HEK293 (cell line): ENCODE measurements around the gene ABHD15.

ENCODE experiments used
- CTCF ChIP-seq: fragments of 450-650 bp; formaldehyde crosslinking; IDR thresholded peaks from 2 replicates; pipeline ENCODE4 v1.5.1; 2016; ENCODE audit warnings: missing biosample characterization, missing genetic modification characterization
- GFI1B ChIP-seq: fragments of 450-650 bp; formaldehyde crosslinking; IDR thresholded peaks from 2 replicates; pipeline ENCODE4 v1.5.1; 2016; ENCODE audit warnings: missing biosample characterization, missing genetic modification characterization
- KLF8 ChIP-seq: fragments of 450-650 bp; formaldehyde crosslinking; IDR thresholded peaks from 2 replicates; pipeline ENCODE4 v1.5.1; 2016; ENCODE audit warnings: missing biosample characterization, missing genetic modification characterization
- PRDM10 ChIP-seq: fragments of 450-650 bp; formaldehyde crosslinking; IDR thresholded peaks from 2 replicates; pipeline ENCODE4 v1.5.1; 2016; ENCODE audit warnings: missing biosample characterization, missing genetic modification characterization
- TSHZ1 ChIP-seq: fragments of 450-650 bp; formaldehyde crosslinking; IDR thresholded peaks from 2 replicates; pipeline ENCODE4 v1.5.1; 2016; ENCODE audit warnings: missing biosample characterization, missing genetic modification characterization, borderline replicate concordance
- ZBTB1 ChIP-seq: fragments of 450-650 bp; formaldehyde crosslinking; IDR thresholded peaks from 2 replicates; pipeline ENCODE4 v1.5.1; 2016; ENCODE audit warnings: missing biosample characterization, missing genetic modification characterization
- ZFP41 ChIP-seq: fragments of 450-650 bp; formaldehyde crosslinking; IDR thresholded peaks from 2 replicates; pipeline ENCODE4 v1.5.1; 2016; ENCODE audit warnings: missing biosample characterization, missing genetic modification characterization, borderline replicate concordance
- ZFP69B ChIP-seq: fragments of 450-650 bp; formaldehyde crosslinking; IDR thresholded peaks from 2 replicates; pipeline ENCODE4 v1.5.1; 2016; ENCODE audit warnings: missing biosample characterization, missing genetic modification characterization
- ZNF155 ChIP-seq: fragments of 450-650 bp; formaldehyde crosslinking; IDR thresholded peaks from 2 replicates; pipeline ENCODE4 v1.5.1; 2016; ENCODE audit warnings: missing biosample characterization, missing genetic modification characterization
- ZNF157 ChIP-seq: fragments of 450-650 bp; formaldehyde crosslinking; IDR thresholded peaks from 2 replicates; pipeline ENCODE4 v1.5.1; 2016; ENCODE audit warnings: missing biosample characterization, missing genetic modification characterization
- ZNF211 ChIP-seq: fragments of 450-650 bp; formaldehyde crosslinking; IDR thresholded peaks from 2 replicates; pipeline ENCODE4 v1.5.1; 2016; ENCODE audit warnings: low read depth, missing biosample characterization, missing genetic modification characterization
- ZNF23 ChIP-seq: fragments of 450-650 bp; formaldehyde crosslinking; IDR thresholded peaks from 2 replicates; pipeline ENCODE4 v1.5.1; 2016; ENCODE audit warnings: missing biosample characterization, missing genetic modification characterization, borderline replicate concordance
- ZNF248 ChIP-seq: fragments of 450-650 bp; formaldehyde crosslinking; IDR thresholded peaks from 2 replicates; pipeline ENCODE4 v1.5.1; 2017; ENCODE audit warnings: missing biosample characterization, missing genetic modification characterization
- ZNF266 ChIP-seq: fragments of 450-650 bp; formaldehyde crosslinking; IDR thresholded peaks from 2 replicates; pipeline ENCODE4 v1.5.1; 2016; ENCODE audit warnings: missing biosample characterization, missing genetic modification characterization, low read depth
- ZNF391 ChIP-seq: fragments of 450-650 bp; formaldehyde crosslinking; IDR thresholded peaks from 2 replicates; pipeline ENCODE4 v1.5.1; 2016; ENCODE audit warnings: low read depth, missing biosample characterization, missing genetic modification characterization, borderline replicate concordance
- ZNF398 ChIP-seq: fragments of 450-650 bp; formaldehyde crosslinking; IDR thresholded peaks from 2 replicates; pipeline ENCODE4 v1.5.1; 2017; ENCODE audit warnings: missing biosample characterization, missing genetic modification characterization
- ZNF404 ChIP-seq: fragments of 450-650 bp; formaldehyde crosslinking; IDR thresholded peaks from 2 replicates; pipeline ENCODE4 v1.5.1; 2017; ENCODE audit warnings: missing biosample characterization, missing genetic modification characterization
- ZNF449 ChIP-seq: fragments of 450-650 bp; formaldehyde crosslinking; IDR thresholded peaks from 2 replicates; pipeline ENCODE4 v1.5.1; 2017; ENCODE audit warnings: missing biosample characterization, mild to moderate bottlenecking, missing genetic modification characterization, moderate library complexity
- ZNF488 ChIP-seq: fragments of 450-650 bp; formaldehyde crosslinking; IDR thresholded peaks from 2 replicates; pipeline ENCODE4 v1.5.1; 2016; ENCODE audit warnings: missing biosample characterization, missing genetic modification characterization
- ZNF561 ChIP-seq: fragments of 450-650 bp; IDR thresholded peaks from 2 replicates; pipeline ENCODE4 v1.5.1; 2018; ENCODE audit warnings: missing biosample characterization, missing genetic modification characterization, borderline replicate concordance
- ZNF670 ChIP-seq: fragments of 450-650 bp; formaldehyde crosslinking; IDR thresholded peaks from 2 replicates; pipeline ENCODE4 v1.5.1; 2016; ENCODE audit warnings: missing biosample characterization, missing genetic modification characterization, low read depth
- ZNF707 ChIP-seq: fragments of 450-650 bp; formaldehyde crosslinking; IDR thresholded peaks from 2 replicates; pipeline ENCODE4 v1.5.1; 2016; ENCODE audit warnings: missing biosample characterization, missing genetic modification characterization
- ZNF76 ChIP-seq: fragments of 450-650 bp; formaldehyde crosslinking; IDR thresholded peaks from 2 replicates; pipeline ENCODE4; 2016; ENCODE audit warnings: low read depth, missing biosample characterization, missing genetic modification characterization, borderline replicate concordance
- ZSCAN5A ChIP-seq: fragments of 450-650 bp; formaldehyde crosslinking; IDR thresholded peaks from 2 replicates; pipeline ENCODE4 v1.5.1; 2016; ENCODE audit warnings: missing biosample characterization, missing genetic modification characterization

ABHD15 gene

GRCh38 chr17:29567554-29568330 lies 905 bp upstream of the ABHD15 start (continued):
- peak; percentile 90 for TF ChIP-seq ZNF398
- no peak; the same call in 1 of the 2 replicates for TF ChIP-seq KLF8
- TF ChIP-seq ZNF707 = no peak
- no peak for TF ChIP-seq ZNF211 (tag by site-specific recombination)
- TF ChIP-seq ZNF670 (tag by site-specific recombination) = no peak
- no peak for TF ChIP-seq ZSCAN5A (tag by site-specific recombination)
- no peak for TF ChIP-seq ZNF157
- TF ChIP-seq ZNF391 (tag by site-specific recombination) = 0 out of 2 replicates have a peak, but pooled peaks have one; percentile 26
- TF ChIP-seq ZNF76 (tag by site-specific recombination) = peak; percentile 22; the same call in 1 of the 2 replicates
- no peak for TF ChIP-seq ZNF488 (tag by site-specific recombination)
- peak; percentile 66 for TF ChIP-seq PRDM10
- no peak for TF ChIP-seq ZNF248 (tag by site-specific recombination)
- no peak for TF ChIP-seq ZNF449 (tag by site-specific recombination)
- no peak for TF ChIP-seq ZNF404 (tag by site-specific recombination)
- TF ChIP-seq CTCF (tag by site-specific recombination) = peak; percentile 90
- no peak for TF ChIP-seq TSHZ1 (tag by site-specific recombination)
- no peak for TF ChIP-seq ZBTB1 (tag by site-specific recombination)
- TF ChIP-seq GFI1B (tag by site-specific recombination) = no peak; the same call in 1 of the 2 replicates
- TF ChIP-seq ZNF155 (tag by site-specific recombination) = no peak
- TF ChIP-seq ZNF23 (tag by site-specific recombination) = no peak
- TF ChIP-seq ZFP41 = no peak
- TF ChIP-seq ZNF266 (tag by site-specific recombination) = no peak
- no peak; the same call in 1 of the 2 replicates for TF ChIP-seq ZFP69B (tag by site-specific recombination)
- TF ChIP-seq ZNF561 (tag by site-specific recombination) = no peak
